Spleen (tissue), 7 donors: ENCODE results near the gene BRD3.

ENCODE experiments used
- CTCF ChIP-seq, 11 experiments: fragments of 200-600 bp in 7 of 11; fragments of 450-650 bp in 4 of 11; sonication (generic) in 4 of 11; IDR thresholded peaks in 8 of 11; conservative IDR thresholded peaks in 3 of 11; 1 replicate in 7 of 11; 2 replicates in 4 of 11; pipeline versions ENCODE4 v1.4.0 to v1.8.0; 2016 to 2021; ENCODE audit warnings: antibody characterized with exemption in 11 of 11, inconsistent platforms in 4 of 11, mild to moderate bottlenecking in 1 of 11
- POLR2AphosphoS5 ChIP-seq, 3 donors: sonication (generic); formaldehyde crosslinking; IDR thresholded peaks; one replicate each; pipeline ENCODE4 v1.5.1; 2017; ENCODE audit warnings: antibody characterized with exemption in 3 of 3
- donor health status: DM: no; HTN: no; CAD: no; lungs with moderate emphysema.
- donor health status: DM: no; HTN: no; CAD: no.
- donor health status: DM: no; HTN: no; CAD: no.

- TF ChIP-seq POLR2AphosphoS5 (IDR thresholded peaks at IDR 0.05): no peak
- no peak for TF ChIP-seq CTCF (IDR thresholded peaks at IDR 0.05 in 8 of 11, conservative IDR thresholded peaks at IDR 0.05 in 3 of 11)
These were observed 62.4 kb downstream of the BRD3 start for GRCh38 chr9:134005381-134005780.
